IPS DF 4.7 (cell line): ENCODE data around the gene SDSL.

Experiments used
- DNase-seq: peaks from one replicate; pipeline ENCODE4 v3.0.0-alpha.2; 2013; ENCODE audit warnings: low spot score; ENCODE audit errors: extremely low read depth

SDSL gene

DNA sequence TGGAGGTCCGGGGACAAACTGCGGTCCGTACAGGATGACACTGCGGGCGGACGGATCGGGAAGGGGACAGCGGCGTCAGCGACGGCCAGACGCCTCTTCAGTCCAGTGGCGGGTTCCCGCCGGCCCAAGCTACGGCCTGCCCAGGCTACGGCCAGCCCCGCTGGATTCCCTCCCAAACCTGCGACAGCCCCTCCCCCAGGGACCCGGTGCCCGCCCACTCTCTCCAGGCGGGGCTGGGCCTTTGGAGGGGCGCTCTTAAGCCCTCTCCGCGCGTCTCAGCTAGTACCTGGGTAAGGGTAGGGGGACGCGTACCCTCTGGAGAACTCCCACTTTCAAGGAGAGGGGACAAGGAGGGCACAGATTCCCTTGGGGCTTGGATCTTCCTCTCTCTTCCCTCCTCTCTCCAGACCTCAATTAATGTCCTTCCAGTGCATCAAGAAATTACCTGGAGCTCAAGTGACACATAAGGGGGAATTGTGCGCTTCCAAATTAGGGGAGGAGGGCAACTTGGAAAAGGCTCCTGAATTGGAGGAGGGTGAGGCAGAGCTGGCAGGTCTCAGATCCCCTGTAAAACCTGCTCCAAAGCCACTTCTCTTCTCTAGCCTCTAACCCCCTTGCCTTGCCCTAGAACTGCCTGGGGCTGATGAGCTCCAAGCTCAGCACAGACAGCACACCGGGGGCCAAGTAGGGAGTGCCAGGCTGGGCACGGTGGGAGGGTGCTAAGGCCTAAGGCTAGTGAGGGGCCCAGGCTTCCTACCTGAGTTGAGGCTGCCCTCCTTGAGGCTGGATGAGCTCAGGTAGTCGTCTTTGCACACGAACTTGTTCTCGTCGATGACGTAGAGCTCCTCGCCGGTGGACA lies 46.4 kb downstream of the SDSL start:
- DNase-seq = no peak

DNA sequence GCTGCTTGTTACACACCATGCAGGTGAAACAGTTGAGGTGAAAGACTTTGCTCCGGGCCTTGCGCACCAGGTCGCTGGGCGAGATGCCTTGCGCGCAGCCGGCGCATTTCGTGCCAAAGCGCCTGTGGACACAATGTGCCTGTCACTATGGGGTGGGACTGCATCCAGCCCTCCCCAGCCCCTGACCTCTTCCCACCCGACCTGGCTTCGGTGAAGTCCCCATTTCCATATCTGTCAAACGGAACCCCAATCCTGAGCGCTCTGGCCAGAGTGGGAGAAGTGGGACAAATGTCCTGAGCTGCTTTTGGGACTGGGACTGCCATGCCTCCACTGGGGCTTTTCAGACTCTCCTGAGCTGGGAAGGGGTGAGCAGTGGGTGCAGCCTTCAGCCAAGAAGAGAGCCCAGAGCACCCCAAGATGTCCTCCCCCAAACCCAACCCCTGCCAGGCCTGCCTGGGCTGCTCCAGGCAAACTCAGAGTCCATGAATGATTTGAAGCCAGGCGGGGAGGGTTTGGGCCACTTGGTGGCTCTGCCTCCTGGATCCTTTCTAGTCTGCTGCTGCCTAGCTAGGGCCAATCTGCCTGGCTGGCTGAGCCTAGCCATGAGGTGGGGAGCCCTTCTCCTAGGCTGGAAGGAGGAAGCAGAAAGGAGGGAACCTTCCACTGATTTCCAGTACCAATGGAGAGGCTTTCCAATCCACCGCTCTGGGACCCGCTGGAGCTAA lies 47.2 kb downstream of the SDSL start:
- no peak for DNase-seq

GRCh38 chr12:113469949-113470743 lies 48.0 kb downstream of the SDSL start:
- DNase-seq = no peak

DNA sequence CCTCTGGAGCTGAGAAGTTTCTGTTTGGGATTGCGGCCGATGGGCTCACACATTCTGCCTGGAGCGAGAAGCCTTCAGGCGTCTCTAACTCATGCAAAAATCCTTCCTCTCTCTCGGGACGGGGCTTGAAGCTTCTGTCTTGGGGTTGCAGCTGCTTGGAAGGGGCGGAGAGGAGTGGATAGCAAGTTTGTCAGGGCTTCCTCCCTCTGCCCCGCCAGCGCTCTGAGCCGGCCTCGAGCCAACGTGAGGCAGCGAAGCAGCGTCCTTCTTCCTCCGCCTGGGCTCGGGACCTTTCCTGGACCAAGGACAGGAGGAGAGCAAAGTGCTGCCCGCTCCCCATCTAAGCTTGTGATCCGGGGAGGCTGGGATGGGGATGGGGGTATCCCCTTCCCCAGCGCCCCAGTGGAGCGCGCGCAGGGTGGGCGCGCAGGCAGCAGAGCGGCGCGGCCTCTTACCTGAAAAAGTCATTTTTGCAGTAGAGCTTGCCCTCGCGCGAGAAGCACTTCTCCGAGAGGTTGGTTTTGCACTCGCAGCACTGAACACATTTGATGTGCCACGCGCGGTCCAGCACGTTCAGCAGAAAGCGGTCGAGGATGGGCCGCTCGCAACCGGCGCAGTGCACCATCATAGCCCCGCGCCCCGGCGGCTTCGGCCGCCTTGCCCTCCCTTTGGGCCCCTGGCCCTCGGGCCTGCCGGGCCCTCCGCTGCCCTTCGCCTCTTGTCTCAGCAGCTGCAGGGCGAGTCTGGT lies 48.9 kb downstream of the SDSL start:
- DNase-seq = no peak

DNA sequence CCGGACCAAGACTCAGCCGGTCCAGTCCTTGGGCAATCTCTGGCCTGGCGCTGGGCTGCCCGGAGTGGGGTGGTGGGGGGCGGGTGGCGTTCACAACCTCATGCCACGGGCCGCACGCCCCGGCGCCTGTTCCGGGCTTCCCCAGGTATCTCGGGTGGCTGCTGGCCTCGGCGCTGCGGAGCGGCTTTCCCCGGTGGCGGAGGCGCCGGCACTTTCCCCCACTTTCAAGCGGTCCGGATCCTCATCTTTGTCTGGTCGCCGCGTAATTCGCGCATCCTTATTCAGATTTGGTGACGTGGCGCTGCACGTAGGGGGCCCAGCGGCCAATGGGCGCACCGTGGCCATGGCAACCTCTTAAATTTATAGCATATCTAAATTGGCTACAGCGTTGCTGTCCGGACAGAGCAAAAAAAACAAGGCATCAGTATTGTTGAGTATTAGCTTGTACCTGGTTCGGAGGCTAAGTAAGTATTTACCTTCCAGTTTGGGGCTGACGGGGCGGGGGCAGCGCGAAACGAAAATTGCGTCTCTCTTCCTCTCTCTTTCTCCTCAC lies 49.5 kb downstream of the SDSL start, which contains the start of gene LHX5:
Gene LHX5, minus strand, starts transcription at position 253 of the 553 bp plus-strand sequence. CDS start 373 bp downstream, outside the sequence.
- DNase-seq = no peak

DNA sequence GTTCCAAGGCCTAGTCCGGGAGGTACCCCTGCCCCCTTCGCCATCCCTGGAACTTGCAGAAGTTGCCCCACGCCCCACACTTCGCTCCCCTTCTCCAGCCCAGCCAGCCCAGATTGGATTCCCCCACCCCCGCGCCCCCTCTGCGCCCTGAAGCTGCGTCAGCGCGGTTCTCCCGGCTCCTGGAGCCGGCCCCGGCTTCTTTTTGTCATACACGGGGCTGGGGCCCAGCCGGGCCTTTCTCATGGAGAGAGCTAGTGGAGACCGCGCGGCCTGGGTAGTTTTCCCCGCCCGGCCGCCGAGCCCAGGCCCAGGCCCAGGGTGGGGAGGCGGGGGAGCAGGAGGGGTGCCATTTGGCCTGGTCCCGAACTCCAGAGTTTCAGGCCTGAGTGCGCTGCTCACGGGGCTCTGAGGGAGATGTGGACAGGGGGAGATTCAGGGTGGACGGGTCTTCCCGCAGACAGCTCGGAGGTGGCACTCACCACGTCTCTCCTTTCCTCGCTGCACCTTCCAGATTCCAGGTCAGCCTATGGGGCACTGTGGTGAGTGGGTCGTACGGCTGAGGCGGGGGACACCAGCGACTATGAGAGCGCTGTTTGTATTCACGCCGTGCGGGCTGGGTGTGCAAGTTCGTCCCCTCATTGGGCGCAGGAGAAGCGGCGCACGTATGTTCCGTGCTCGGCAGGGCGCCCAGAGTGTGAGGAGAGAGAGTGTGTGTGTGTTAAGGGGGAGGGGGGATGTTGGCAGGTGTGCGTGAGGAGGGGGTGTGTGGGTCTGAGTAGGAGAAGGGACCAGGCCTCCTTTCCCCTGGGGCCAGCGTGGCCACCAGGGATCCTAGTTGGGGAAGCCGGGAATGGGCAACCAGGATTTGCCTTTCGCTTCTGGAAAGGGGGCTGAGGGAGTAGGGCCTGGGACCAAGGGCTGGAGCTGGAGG lies 50.3 kb downstream of the SDSL start:
- no peak for DNase-seq

- no peak for DNase-seq
These were observed 51.2 kb downstream of the SDSL start for GRCh38 chr12:113473400-113473799.

DNA sequence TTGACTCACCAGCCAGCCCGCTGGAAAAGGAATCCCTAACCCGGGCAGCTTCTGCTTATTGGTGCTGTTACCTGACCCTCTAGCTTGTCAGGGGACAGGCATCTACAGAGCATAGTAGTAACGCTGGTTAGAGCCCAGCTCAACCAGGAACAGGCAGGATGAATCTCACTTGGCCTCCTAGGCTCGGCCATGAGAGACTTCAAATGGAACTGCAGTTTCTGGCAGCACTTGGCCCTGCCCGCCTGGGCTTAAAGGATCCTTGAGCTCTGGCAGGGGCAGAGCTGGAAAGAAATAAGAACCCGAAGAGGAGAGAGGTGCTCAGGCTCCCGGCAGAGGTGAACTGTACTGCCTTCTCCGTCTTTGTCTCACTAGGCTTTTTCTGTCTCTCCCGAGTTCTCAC lies 51.8 kb downstream of the SDSL start:
- no peak for DNase-seq

- no peak for DNase-seq
These were observed 52.7 kb downstream of the SDSL start for GRCh38 chr12:113474635-113475436.

- DNase-seq = no peak
These were observed 53.4 kb downstream of the SDSL start for GRCh38 chr12:113475451-113476175.

GRCh38 chr12:113476176-113476986 lies 54.2 kb downstream of the SDSL start:
- DNase-seq = no peak

DNA sequence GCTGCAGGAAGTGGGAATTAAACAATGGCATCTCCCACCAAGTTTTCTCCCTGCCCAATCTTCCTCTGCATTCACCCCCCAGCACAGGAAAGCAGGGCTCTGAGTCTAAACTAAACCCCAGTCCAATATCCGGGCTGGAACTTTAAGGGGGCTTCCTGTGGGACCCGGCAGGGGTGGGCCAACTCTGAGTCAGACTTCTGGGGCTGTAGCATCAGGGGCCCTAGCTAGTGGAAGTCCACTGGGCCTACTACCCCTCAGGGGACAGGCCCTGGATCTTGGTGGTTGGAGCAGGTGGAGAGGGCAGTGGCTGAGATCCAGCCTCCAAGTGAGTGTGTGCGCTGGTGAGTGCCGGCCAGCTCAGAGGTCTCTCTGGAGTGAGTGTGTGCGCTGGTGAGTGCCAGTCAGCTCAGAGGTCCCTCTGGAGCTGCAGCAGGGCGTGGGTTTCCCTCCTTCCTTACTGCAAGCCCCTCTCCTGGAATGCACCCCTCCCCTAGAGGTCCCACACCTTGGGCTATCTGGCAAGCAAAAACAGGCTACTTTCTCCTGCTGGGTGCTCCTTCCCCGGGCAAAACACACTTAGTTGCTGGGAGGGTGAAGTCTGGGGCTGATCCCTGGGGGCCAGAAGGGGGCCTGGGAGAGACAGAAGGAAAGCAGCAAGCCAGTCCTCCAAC lies 55.1 kb downstream of the SDSL start:
- no peak for DNase-seq

DNA sequence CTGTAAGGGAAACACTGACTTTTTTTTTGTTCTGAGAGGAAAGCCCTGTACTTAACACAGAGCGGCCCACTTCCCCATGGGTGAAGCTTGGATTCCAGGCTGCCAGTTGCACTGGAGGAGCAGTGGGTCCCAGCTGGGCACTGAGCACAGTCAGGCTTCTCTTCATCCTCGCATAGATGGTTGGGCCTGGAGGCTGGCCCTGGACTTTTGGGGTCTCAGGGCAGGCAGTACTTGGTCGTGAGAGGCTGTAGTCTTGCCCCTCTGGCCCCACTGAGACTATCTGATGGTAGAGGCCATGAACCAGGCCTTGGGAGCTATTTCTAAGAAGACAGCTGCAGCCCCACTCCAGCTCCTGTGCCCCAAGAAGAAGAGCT lies 55.6 kb downstream of the SDSL start:
- DNase-seq = no peak

GRCh38 chr12:113478351-113479011 lies 56.3 kb downstream of the SDSL start:
- no peak for DNase-seq

GRCh38 chr12:113479216-113479589 lies 57.0 kb downstream of the SDSL start:
- DNase-seq = no peak

GRCh38 chr12:113479590-113480335 lies 57.6 kb downstream of the SDSL start:
- DNase-seq = no peak
